CD14-positive monocyte (primary cell): Measurements from ENCODE around the gene STEAP4. TPM values are rescaled to one million over a fixed set of nuclear protein-coding genes. Genes with fewer than 3 reads are reported as not detected.

Experiments used
- DNase-seq, 3 donors: peaks; one replicate each; pipeline ENCODE4 v3.0.0-alpha.2; 2011 to 2022
- H2AFZ ChIP-seq: 2 replicates; pipeline ENCODE4 v1.6.0; 2012; ENCODE audit warnings: mild to moderate bottlenecking, low read depth, low read length, inconsistent platforms; ENCODE audit not compliant: insufficient read depth, poor library complexity, severe bottlenecking
- H3K27ac ChIP-seq, 2 donors: 1 replicate in 1 of 2; 2 replicates in 1 of 2; pipeline ENCODE4 v1.5.1; 2012 to 2013; ENCODE audit warnings: low read length in 2 of 2, control low read depth in 1 of 2, inconsistent platforms in 1 of 2, low read depth in 1 of 2, mild to moderate bottlenecking in 1 of 2
- H3K27me3 ChIP-seq, 2 donors: one replicate each; pipeline versions ENCODE4 v1.6.0 to v1.6.1; 2011 to 2013; ENCODE audit warnings: low read length in 2 of 2; ENCODE audit not compliant: control insufficient read depth in 2 of 2, insufficient read depth in 2 of 2
- H3K36me3 ChIP-seq, 2 donors: replicated peaks in 1 of 2; 1 replicate in 1 of 2; 2 replicates in 1 of 2; pipeline versions ENCODE4 v1.5.1 to v1.6.1; 2012 to 2013; ENCODE audit warnings: low read length in 2 of 2, control low read depth in 1 of 2, inconsistent platforms in 1 of 2, mild to moderate bottlenecking in 1 of 2; ENCODE audit not compliant: insufficient read depth in 2 of 2, control insufficient read depth in 1 of 2
- H3K4me1 ChIP-seq, 2 donors: 1 replicate in 1 of 2; 2 replicates in 1 of 2; pipeline versions ENCODE4 v1.5.1 to v1.6.1; 2012 to 2013; ENCODE audit warnings: low read length in 2 of 2, control low read depth in 1 of 2, inconsistent platforms in 1 of 2, mild to moderate bottlenecking in 1 of 2, moderate library complexity in 1 of 2; ENCODE audit not compliant: insufficient read depth in 2 of 2, control insufficient read depth in 1 of 2
- H3K4me2 ChIP-seq: replicated peaks from 2 replicates; pipeline ENCODE3; 2012; ENCODE audit warnings: low read length, moderate library complexity, mild to moderate bottlenecking; ENCODE audit not compliant: poor library complexity, severe bottlenecking; ENCODE audit errors: extremely low read depth
- H3K4me3 ChIP-seq, 3 experiments: fragments of 200-600 bp in 1 of 3; sonication (generic) in 1 of 3; replicated peaks in 1 of 3; 1 replicate in 2 of 3; 2 replicates in 1 of 3; pipeline ENCODE4 v1.5.1; 2011 to 2013; ENCODE audit warnings: low read length in 3 of 3, mild to moderate bottlenecking in 3 of 3, control low read depth in 2 of 3, low read depth in 2 of 3, inconsistent platforms in 1 of 3, moderate library complexity in 1 of 3
- H3K79me2 ChIP-seq: 2 replicates; pipeline ENCODE4 v1.6.0; 2012; ENCODE audit warnings: mild to moderate bottlenecking, control low read depth, inconsistent platforms, low read length, moderate library complexity; ENCODE audit not compliant: insufficient read depth
- H3K9ac ChIP-seq: 2 replicates; pipeline ENCODE4 v1.6.0; 2017; ENCODE audit warnings: low read length, mild to moderate bottlenecking; ENCODE audit not compliant: insufficient read depth, poor library complexity, severe bottlenecking
- H3K9me3 ChIP-seq, 2 donors: replicated peaks in 1 of 2; 1 replicate in 1 of 2; 2 replicates in 1 of 2; pipeline versions ENCODE4 v1.5.1 to v1.6.1; 2012 to 2013; ENCODE audit warnings: low read length in 2 of 2, control low read depth in 1 of 2; ENCODE audit not compliant: control insufficient read depth in 1 of 2, insufficient read depth in 1 of 2
- H4K20me1 ChIP-seq: 2 replicates; pipeline ENCODE4 v1.6.0; 2012; ENCODE audit warnings: mild to moderate bottlenecking, low read length, control low read depth, moderate library complexity; ENCODE audit not compliant: insufficient read depth
- H3K27ac Mint-ChIP-seq, 7 donors: one replicate each; pipeline ENCODE4 v1.8.0; 2020; ENCODE audit warnings: mild to moderate bottlenecking in 7 of 7, mixed read lengths in 7 of 7, moderate library complexity in 6 of 7, inconsistent platforms in 2 of 7
- H3K27me3 Mint-ChIP-seq, 3 donors: one replicate each; pipeline ENCODE4 v1.8.0; 2021 to 2022; ENCODE audit warnings: low read depth in 3 of 3, mild to moderate bottlenecking in 3 of 3, mixed read lengths in 3 of 3, moderate library complexity in 3 of 3, inconsistent platforms in 1 of 3
- H3K36me3 Mint-ChIP-seq, 2 donors: one replicate each; pipeline ENCODE4 v1.8.0; 2020; ENCODE audit warnings: mixed read lengths in 2 of 2, inconsistent platforms in 1 of 2, mild to moderate bottlenecking in 1 of 2
- H3K4me1 Mint-ChIP-seq: one replicate; pipeline ENCODE4 v1.8.0; 2020; ENCODE audit warnings: mild to moderate bottlenecking, mixed read lengths
- H3K4me3 Mint-ChIP-seq, 2 donors: one replicate each; pipeline ENCODE4 v1.8.0; 2020; ENCODE audit warnings: mild to moderate bottlenecking in 2 of 2, mixed read lengths in 2 of 2, moderate library complexity in 1 of 2
- H3K9me3 Mint-ChIP-seq, 7 donors: one replicate each; pipeline ENCODE4 v1.8.0; 2020 to 2022; ENCODE audit warnings: mixed read lengths in 7 of 7, mild to moderate bottlenecking in 6 of 7, moderate library complexity in 6 of 7, inconsistent platforms in 2 of 7
- CTCF ChIP-seq: fragments of 200-600 bp; IDR thresholded peaks from one replicate; pipeline ENCODE4 v1.8.0; 2022; ENCODE audit warnings: antibody characterized with exemption, mild to moderate bottlenecking
- WGBS: methylation state at CpG from one replicate; pipeline ENCODE4 v1.1.5; 2013; ENCODE audit warnings: missing lambda C conversion rate; ENCODE audit not compliant: insufficient coverage; 5-methylcytosine and 5-hydroxymethylcytosine counted together
- intact Hi-C, 2 donors: fragments of 100-400 bp; cut with micrococcal nuclease; formaldehyde crosslinking; loops; one replicate each; pipeline versions ENCODE4 v1.15.0 to v1.15.1; 2023
- polyA plus RNA-seq, 3 donors: library from polyadenylated mRNA; depleted of rRNA in 1 of 3; unstranded in 2 of 3; stranded (reverse) in 1 of 3; fragments of 300-500 nt in 2 of 3; fragments of >200 nt in 1 of 3; fragmentation: Illumina TruSeq in 2 of 3; gene quantifications; 1 replicate in 2 of 3; 2 replicates in 1 of 3; pipeline ENCODE4 v1.2.3, GENCODE V29; 2012 to 2021

STEAP4 gene
- polyA plus RNA-seq, 3 donors: 17.1 to 40.0 (median 26.2) TPM

- Histone ChIP-seq H2AFZ (no peak overlapping the region), H3K9ac (no peak overlapping the region), H3K9me3 (no peaks in the 10 kb centered on the region), H3K4me2 (no peak overlapping the region), H4K20me1 (no peaks in the 10 kb centered on the region), H3K4me1 (peaks cover 20 to 30% of the 10 kb centered on the region in 2 donors), H3K4me3 (no peak overlapping the region), H3K27me3 (no peaks in the 10 kb centered on the region), H3K36me3 (no peaks in the 10 kb centered on the region), H3K27ac (no peak overlapping the region), H3K79me2 (no peaks in the 10 kb centered on the region)
- Mint-ChIP-seq H3K27ac (no peak overlapping the region), H3K36me3 (no peaks in the 10 kb centered on the region), H3K4me1 (peaks cover 17% of the 10 kb centered on the region), H3K4me3 (no peak overlapping the region), H3K27me3 (peaks cover 0 to 3% (median 0%) of the 10 kb centered on the region in 3 donors), H3K9me3 (peaks cover 0 to 6% (median 0%) of the 10 kb centered on the region in 7 donors)
- intact Hi-C loops: loop anchor here in 1 of 2 donors (10.0 kb wide), 1 partner anchor 45 kb away; no protein-coding TSS in a partner anchor
- no peak for DNase-seq
- WGBS: 100% methylated on average over 3 of the region's 4 CpGs
- TF ChIP-seq CTCF: no peak
Measured at GRCh38 chr7:88229302-88229995, 77.2 kb downstream of the STEAP4 start.

DNA sequence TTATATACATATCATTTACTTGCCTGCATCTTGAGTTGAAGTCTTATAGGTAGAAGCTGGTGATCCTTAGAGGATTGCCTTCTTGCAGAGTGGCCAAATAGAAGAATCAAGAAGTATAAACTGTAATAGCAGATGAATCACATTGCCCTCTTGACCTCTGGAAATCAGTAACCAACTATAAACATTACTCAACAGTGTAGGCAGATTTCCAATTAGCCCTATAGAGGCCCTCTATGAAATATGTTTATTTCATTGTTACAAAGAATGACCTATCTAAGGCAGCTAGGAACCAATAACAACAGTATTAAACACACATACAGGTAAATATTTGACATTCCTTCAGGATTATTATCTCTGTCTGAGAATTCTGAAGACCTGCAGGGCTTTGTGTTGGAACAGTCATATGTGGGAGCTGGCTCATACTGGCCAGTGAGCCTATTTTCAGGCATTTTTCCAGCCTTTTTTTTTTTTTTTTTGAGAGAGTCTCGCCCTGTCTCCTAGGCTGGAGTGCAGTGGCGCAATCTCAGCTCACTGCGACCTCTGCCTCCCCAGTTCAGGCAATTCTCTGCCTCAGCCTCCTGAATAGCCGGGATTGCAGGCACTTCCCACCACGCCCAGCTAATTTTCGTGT is 79.7 kb downstream of the STEAP4 start:
- Histone ChIP-seq H3K36me3 (no peaks in the 10 kb centered on the region), H3K4me3 (no peak overlapping the region), H3K9ac (no peak overlapping the region), H3K4me1 (peaks cover 27 to 39% of the 10 kb centered on the region in 2 donors), H3K4me2 (no peak overlapping the region), H3K27me3 (no peaks in the 10 kb centered on the region), H2AFZ (no peak overlapping the region), H3K27ac (no peak overlapping the region), H3K9me3 (no peaks in the 10 kb centered on the region), H3K79me2 (no peaks in the 10 kb centered on the region), H4K20me1 (no peaks in the 10 kb centered on the region)
- H3K27me3 Mint-ChIP-seq: peaks cover 0 to 3% (median 0%) of the 10 kb centered on the region in 3 donors
- H3K9me3 Mint-ChIP-seq: peaks cover 0 to 6% (median 0%) of the 10 kb centered on the region in 7 donors
- no peak for TF ChIP-seq CTCF
- H3K4me3 Mint-ChIP-seq: no peak overlapping the region
- H3K27ac Mint-ChIP-seq: peak overlapping the region in 2 of 7 donors; percentile 56 to 68
- intact Hi-C loops: loop anchor here in 1 of 2 donors (10.0 kb wide), 1 partner anchor 48 kb away; no protein-coding TSS in a partner anchor
- peaks cover 25% of the 10 kb centered on the region for H3K4me1 Mint-ChIP-seq
- 100% methylated on average over 5 of the region's 6 CpGs for WGBS
- no peaks in the 10 kb centered on the region for H3K36me3 Mint-ChIP-seq
- peak; percentile 38 to 54 (median 51) for DNase-seq
